H1 (cell line): ENCODE measurements around the gene PPP2R2D. TPM values are rescaled to one million over a fixed set of nuclear protein-coding genes. Genes with fewer than 3 reads are reported as not detected.
A peak's percentile ranks its signal among the peaks of the same experiment; 100 is the strongest.

ENCODE experiments used
- CTCF ChIA-PET: fragments of 300-600 bp; sonication (Branson Sonifier 250); formaldehyde crosslinking; loops from one replicate; lab custom pipeline; 2021; ENCODE audit not compliant: partially characterized antibody; lab: Charles Lee
- POLR2A ChIA-PET: fragments of 300-600 bp; sonication (Branson Sonifier 250); formaldehyde crosslinking; loops from one replicate; lab custom pipeline; 2021; ENCODE audit warnings: inconsistent platforms; ENCODE audit not compliant: partially characterized antibody; lab: Charles Lee
- DNase-seq, 2 experiments: peaks; one replicate each; pipeline versions ENCODE4 v3.0.0 to v3.0.0-alpha.2; 2010 to 2022; ENCODE audit warnings: low spot score in 2 of 2, low read depth in 1 of 2, mixed read lengths in 1 of 2
- FAIRE-seq: peaks from 2 replicates; lab custom pipeline; 2011; peaks lifted over from hg19 to GRCh38; lab: Jason Lieb, UNC
- H2AFZ ChIP-seq: 2 replicates; pipeline ENCODE4 v1.8.1; 2012; ENCODE audit warnings: low read length, inconsistent platforms
- H2AK5ac ChIP-seq: 2 replicates; pipeline ENCODE4 v1.6.1; 2013; ENCODE audit warnings: low read depth, low read length
- H2BK120ac ChIP-seq: replicated peaks from 2 replicates; pipeline ENCODE3; 2013; ENCODE audit warnings: low read depth, low read length, inconsistent platforms
- H2BK12ac ChIP-seq: 2 replicates; pipeline ENCODE4 v1.6.1; 2013; ENCODE audit warnings: low read depth, low read length
- H2BK15ac ChIP-seq: 2 replicates; pipeline ENCODE4 v1.6.1; 2013; ENCODE audit warnings: low read length
- H2BK20ac ChIP-seq: 2 replicates; pipeline ENCODE4 v1.6.1; 2013; ENCODE audit warnings: low read length
- H2BK5ac ChIP-seq: 2 replicates; pipeline ENCODE4 v1.6.1; 2013; ENCODE audit warnings: low read depth, low read length
- H3K14ac ChIP-seq: 2 replicates; pipeline ENCODE4 v1.6.1; 2013; ENCODE audit warnings: inconsistent platforms; ENCODE audit not compliant: insufficient read length
- H3K18ac ChIP-seq: 2 replicates; pipeline ENCODE4 v1.6.1; 2013; ENCODE audit warnings: low read length; ENCODE audit errors: extremely low read depth
- H3K23ac ChIP-seq: 2 replicates; pipeline ENCODE4 v1.6.1; 2013; ENCODE audit warnings: inconsistent platforms; ENCODE audit not compliant: insufficient read length
- H3K23me2 ChIP-seq: 2 replicates; pipeline ENCODE4 v1.6.1; 2013; ENCODE audit warnings: low read depth, low read length
- H3K27ac ChIP-seq: 2 replicates; pipeline ENCODE4 v1.6.1; 2011; ENCODE audit warnings: low read depth, low read length, inconsistent platforms
- H3K27me3 ChIP-seq, 4 experiments: replicated peaks in 1 of 4; 1 replicate in 1 of 4; 2 replicates in 3 of 4; pipeline versions ENCODE4 v1.6.1 to v1.8.1; 2011 to 2013; ENCODE audit warnings: low read length in 3 of 4, mild to moderate bottlenecking in 3 of 4, inconsistent platforms in 2 of 4, mixed read lengths in 2 of 4, moderate library complexity in 1 of 4; ENCODE audit not compliant: control insufficient read depth in 3 of 4, insufficient read depth in 3 of 4; ENCODE audit errors: extremely low read depth in 1 of 4
- H3K36me3 ChIP-seq, 4 experiments: 2 replicates each; pipeline versions ENCODE4 v1.6.1 to v1.8.1; 2011 to 2013; ENCODE audit warnings: mild to moderate bottlenecking in 4 of 4, low read length in 3 of 4, moderate library complexity in 2 of 4, control low read depth in 1 of 4, inconsistent platforms in 1 of 4; ENCODE audit not compliant: insufficient read depth in 4 of 4, control insufficient read depth in 2 of 4
- H3K4ac ChIP-seq: replicated peaks from 2 replicates; pipeline ENCODE3; 2013; ENCODE audit warnings: low read length, low read depth, mixed read lengths, inconsistent platforms; ENCODE audit not compliant: insufficient read length
- H3K4me1 ChIP-seq, 4 experiments: replicated peaks in 1 of 4; 1 replicate in 1 of 4; 2 replicates in 3 of 4; pipeline versions ENCODE4 v1.6.1 to v1.8.1; 2011 to 2013; ENCODE audit warnings: low read length in 3 of 4, inconsistent platforms in 2 of 4, mixed read lengths in 1 of 4; ENCODE audit not compliant: insufficient read depth in 4 of 4, control insufficient read depth in 3 of 4
- H3K4me2 ChIP-seq, 2 experiments: 2 replicates each; pipeline versions ENCODE4 v1.6.1 to v1.8.1; 2011 to 2013; ENCODE audit warnings: low read depth in 2 of 2, low read length in 2 of 2, control low read depth in 1 of 2, inconsistent platforms in 1 of 2, mild to moderate bottlenecking in 1 of 2; ENCODE audit not compliant: insufficient read depth in 1 of 2
- H3K4me3 ChIP-seq, 4 experiments: fragments of 200-600, 300-600 bp in 1 of 4; sonication (generic), shearing (Covaris generic), sonication (Bioruptor Twin) in 1 of 4; 2 replicates each; pipeline versions ENCODE4 v1.5.1 to v1.8.1; 2011 to 2016; ENCODE audit warnings: low read length in 4 of 4, low read depth in 3 of 4, control low read depth in 2 of 4, inconsistent platforms in 2 of 4, mild to moderate bottlenecking in 2 of 4, mixed read lengths in 1 of 4, moderate library complexity in 1 of 4; ENCODE audit not compliant: insufficient read depth in 2 of 4; ENCODE audit errors: extremely low read depth in 1 of 4
- H3K56ac ChIP-seq: replicated peaks from 2 replicates; pipeline ENCODE3; 2013; ENCODE audit warnings: low read depth, mild to moderate bottlenecking, mixed read lengths, low read length, inconsistent platforms; ENCODE audit not compliant: insufficient read length
- H3K79me1 ChIP-seq: 2 replicates; pipeline ENCODE4 v1.6.1; 2013; ENCODE audit warnings: low read depth, low read length, control low read depth
- H3K79me2 ChIP-seq, 2 experiments: 2 replicates each; pipeline versions ENCODE4 v1.6.1 to v1.8.1; 2012 to 2013; ENCODE audit warnings: low read length in 2 of 2, mild to moderate bottlenecking in 2 of 2, inconsistent platforms in 1 of 2; ENCODE audit not compliant: insufficient read depth in 2 of 2, control insufficient read depth in 1 of 2
- H3K9ac ChIP-seq, 4 experiments: replicated peaks in 1 of 4; 1 replicate in 1 of 4; 2 replicates in 3 of 4; pipeline versions ENCODE4 v1.6.1 to v1.8.1; 2011 to 2013; ENCODE audit warnings: low read depth in 3 of 4, low read length in 3 of 4, control low read depth in 2 of 4, mild to moderate bottlenecking in 2 of 4, moderate library complexity in 2 of 4, inconsistent platforms in 1 of 4; ENCODE audit errors: extremely low read depth in 1 of 4
- H3K9me3 ChIP-seq, 2 experiments: 2 replicates each; pipeline versions ENCODE4 v1.6.1 to v1.8.1; 2012 to 2013; ENCODE audit warnings: mild to moderate bottlenecking in 2 of 2, moderate library complexity in 2 of 2, control low read depth in 1 of 2, inconsistent platforms in 1 of 2, low read depth in 1 of 2, low read length in 1 of 2, mixed read lengths in 1 of 2; ENCODE audit not compliant: insufficient read depth in 2 of 2
- H4K20me1 ChIP-seq, 2 experiments: replicated peaks in 1 of 2; 2 replicates each; pipeline versions ENCODE3 to v1.8.1; 2011 to 2013; ENCODE audit warnings: inconsistent platforms in 2 of 2, low read length in 2 of 2, mild to moderate bottlenecking in 1 of 2; ENCODE audit not compliant: insufficient read depth in 2 of 2, control insufficient read depth in 1 of 2
- H4K5ac ChIP-seq: 2 replicates; pipeline ENCODE4 v1.6.1; 2013; ENCODE audit warnings: low read length, low read depth, mixed read lengths, inconsistent platforms; ENCODE audit not compliant: insufficient read length
- H4K8ac ChIP-seq: 2 replicates; pipeline ENCODE4 v1.8.0; 2013; ENCODE audit warnings: mild to moderate bottlenecking, moderate library complexity, low read length, inconsistent platforms; ENCODE audit not compliant: insufficient read depth; ENCODE audit errors: extremely low read depth
- H4K91ac ChIP-seq: replicated peaks from 2 replicates; pipeline ENCODE3; 2013; ENCODE audit warnings: low read length, mixed read lengths, inconsistent platforms; ENCODE audit not compliant: insufficient read length
- BCL11A ChIP-seq, 2 experiments: IDR thresholded peaks; one replicate each; pipeline ENCODE4 v1.6.1; 2011; ENCODE audit warnings: low read depth in 2 of 2, low read length in 2 of 2, mild to moderate bottlenecking in 2 of 2
- EGR1 ChIP-seq: IDR thresholded peaks from 2 replicates; pipeline ENCODE4 v1.6.1; 2011; ENCODE audit warnings: low read depth, low read length, borderline replicate concordance
- KDM1A ChIP-seq: fragments of 200-600, 300-600 bp; sonication (generic); IDR thresholded peaks from 2 replicates; pipeline ENCODE4 v1.7.1; 2016; ENCODE audit warnings: mild to moderate bottlenecking, low read length, borderline replicate concordance
- KDM5A ChIP-seq: fragments of 200-600 bp; IDR thresholded peaks from 2 replicates; pipeline ENCODE4 v1.7.1; 2012; ENCODE audit warnings: mild to moderate bottlenecking, low read length, inconsistent platforms, mixed read lengths
- MAFK ChIP-seq: IDR thresholded peaks from 2 replicates; pipeline ENCODE4 v1.6.1; 2012; ENCODE audit warnings: low read depth, mild to moderate bottlenecking, improper control_type of control experiment, low read length
- RFX5 ChIP-seq: IDR thresholded peaks from 2 replicates; pipeline ENCODE4 v1.6.1; 2011; ENCODE audit warnings: low read depth, low read length, improper control_type of control experiment, borderline replicate concordance
- RXRA ChIP-seq: IDR thresholded peaks from 2 replicates; pipeline ENCODE4 v1.6.1; 2011; ENCODE audit warnings: low read depth, mild to moderate bottlenecking, low read length, moderate library complexity; ENCODE audit not compliant: insufficient read depth
- SP4 ChIP-seq: IDR thresholded peaks from 2 replicates; pipeline ENCODE4 v1.6.1; 2012; ENCODE audit warnings: low read length, inconsistent platforms
- TAF1 ChIP-seq: IDR thresholded peaks from 2 replicates; pipeline ENCODE4 v1.6.1; 2011; ENCODE audit warnings: mild to moderate bottlenecking, low read depth, low read length
- TCF12 ChIP-seq: IDR thresholded peaks from 2 replicates; pipeline ENCODE4 v1.6.1; 2011; ENCODE audit warnings: low read depth, mild to moderate bottlenecking, low read length
- WGBS, 2 experiments: shearing (Covaris generic) in 1 of 2; methylation state at CpG; one replicate each; pipeline versions ENCODE4 v1.1.6 to v1.1.7; 2013 to 2015; ENCODE audit warnings: low lambda C conversion rate in 2 of 2, mixed read lengths in 2 of 2, inconsistent platforms in 1 of 2, low coverage in 1 of 2, missing lambda C conversion rate in 1 of 2; ENCODE audit not compliant: insufficient replicate concordance in 2 of 2, insufficient coverage in 1 of 2, insufficient read length in 1 of 2; ENCODE audit errors: extremely low coverage in 1 of 2, missing lambda C conversion rate in 1 of 2; 5-methylcytosine and 5-hydroxymethylcytosine counted together
- polyA plus RNA-seq, 7 experiments: library from polyadenylated mRNA; depleted of rRNA in 3 of 7; stranded (reverse) in 5 of 7; unstranded in 2 of 7; fragments of >200 nt in 5 of 7; fragments of 200-250 nt in 2 of 7; gene quantifications; 1 replicate in 5 of 7; 2 replicates in 1 of 7; 4 replicates in 1 of 7; pipeline versions ENCODE4 v1.2.1 to v1.2.3, GENCODE V29; 2011 to 2013; ENCODE audit warnings: missing spikeins in 2 of 7, mixed read lengths in 2 of 7
- total RNA-seq: library from RNA; stranded (reverse); fragmentation: NEBNext Ultra II Directional; extraction: Animal tissue kit (Norgen Biotek cat#: 25700); gene quantifications from 2 replicates; pipeline ENCODE4 v1.2.1, GENCODE V29; 2021
- TF ChIP-seq, protein P1 (sequence below): IDR thresholded peaks from 2 replicates; pipeline ENCODE4 v1.6.1; 2012; ENCODE audit warnings: inconsistent platforms
- TF ChIP-seq, protein P2 (sequence below): IDR thresholded peaks from 2 replicates; pipeline ENCODE4 v1.6.1; 2011; ENCODE audit warnings: low read depth, mild to moderate bottlenecking, low read length; ENCODE audit not compliant: insufficient read depth
- TF ChIP-seq, protein P3 (sequence below): IDR thresholded peaks from 2 replicates; pipeline ENCODE4 v1.6.1; 2012; ENCODE audit warnings: inconsistent platforms

PPP2R2D gene
- total and polyA plus RNA-seq, 2 of the 8 experiments (the other 6 are each of a cell fraction or from before 2014, with no cell fraction given) = 25.4 to 32.8 TPM

DNA sequence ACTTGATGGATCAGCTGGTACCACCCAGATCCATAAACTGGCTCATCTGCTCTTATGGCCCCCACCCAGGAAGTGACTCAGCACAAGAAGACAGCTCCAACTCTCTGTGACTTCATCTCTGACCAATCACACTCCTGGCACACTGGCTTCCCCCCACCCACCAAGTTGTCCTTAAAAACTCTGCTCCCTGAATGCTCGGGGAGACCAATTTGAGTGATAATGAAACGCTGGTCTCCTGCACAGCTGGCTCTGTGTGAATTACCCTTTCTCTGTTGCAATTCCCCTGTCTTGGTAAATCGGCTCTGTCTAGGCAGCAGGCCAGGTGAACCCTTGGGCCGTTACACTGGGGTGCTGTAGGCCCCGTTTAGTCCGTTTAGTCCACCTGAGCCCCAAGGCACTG lies 104.3 kb downstream of the PPP2R2D start:
- DNase-seq (no peak), FAIRE-seq (no peak)
- no peak overlapping the region for H3K4me2 ChIP-seq
- no peak overlapping the region for H4K5ac ChIP-seq
- no peak overlapping the region for H3K9ac ChIP-seq
- peak overlapping the region; percentile 21 for H2BK120ac ChIP-seq
- H3K36me3 ChIP-seq = no peaks in the 10 kb centered on the region
- H2BK20ac ChIP-seq = no peak overlapping the region; the same call in 1 of the 2 replicates
- no peaks in the 10 kb centered on the region for H3K27me3 ChIP-seq
- peaks cover 7 to 22% (median 14%) of the 10 kb centered on the region in 4 experiments for H3K4me1 ChIP-seq
- H3K4me3 ChIP-seq = no peak overlapping the region
- no peak overlapping the region for H3K18ac ChIP-seq
- CTCF ChIA-PET = interaction anchor here (0.7 to 1.6 kb wide), 2 partner anchors 18 to 119 kb away, joined by 3 to 4 read pairs; no protein-coding TSS in a partner anchor
- POLR2A ChIA-PET = no interaction called here
- H4K20me1 ChIP-seq = no peaks in the 10 kb centered on the region
- H3K79me2 ChIP-seq = no peaks in the 10 kb centered on the region
- H3K14ac ChIP-seq = no peak overlapping the region
- no peak overlapping the region for H2AK5ac ChIP-seq
- H2BK12ac ChIP-seq = 0 out of 2 replicates have a peak overlapping the region, but pooled peaks have one; percentile 29
- no peak overlapping the region; the same call in 1 of the 2 replicates for H4K8ac ChIP-seq
- no peaks in the 10 kb centered on the region for H3K79me1 ChIP-seq
- peak overlapping the region; percentile 90; the same call in 1 of the 2 replicates for H2BK15ac ChIP-seq
- peak overlapping the region; percentile 32 for H3K4ac ChIP-seq
- H3K56ac ChIP-seq = no peak overlapping the region
- peak overlapping the region; percentile 89 for H4K91ac ChIP-seq
- no peak overlapping the region for H2AFZ ChIP-seq
- H3K23ac ChIP-seq = no peak overlapping the region
- no peak overlapping the region for H2BK5ac ChIP-seq
- no peak overlapping the region for H3K27ac ChIP-seq
- peaks cover 5 to 8% of the 10 kb centered on the region in 2 experiments; a peak in 3 of 4 replicates for H3K9me3 ChIP-seq
- 77% methylated on average over 6 of the region's 6 CpGs; no CpG with 5 or more reads in 1 of the 2 experiments for WGBS, 2 experiments
- H3K23me2 ChIP-seq = no peaks in the 10 kb centered on the region
- TF ChIP-seq SP4 (no peak), RFX5 (no peak), MAFK (no peak), EGR1 (no peak), RXRA (no peak), KDM1A (no peak), TCF12 (no peak), KDM5A (no peak), TAF1 (no peak), BCL11A (IDR thresholded peaks at IDR 0.05; ENCODE audit: low read depth in 2 of 2, low read length in 2 of 2) (no peak)
- TF ChIP-seq, protein P1, sequence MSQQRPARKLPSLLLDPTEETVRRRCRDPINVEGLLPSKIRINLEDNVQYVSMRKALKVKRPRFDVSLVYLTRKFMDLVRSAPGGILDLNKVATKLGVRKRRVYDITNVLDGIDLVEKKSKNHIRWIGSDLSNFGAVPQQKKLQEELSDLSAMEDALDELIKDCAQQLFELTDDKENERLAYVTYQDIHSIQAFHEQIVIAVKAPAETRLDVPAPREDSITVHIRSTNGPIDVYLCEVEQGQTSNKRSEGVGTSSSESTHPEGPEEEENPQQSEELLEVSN = no peak
- TF ChIP-seq, protein P2, sequence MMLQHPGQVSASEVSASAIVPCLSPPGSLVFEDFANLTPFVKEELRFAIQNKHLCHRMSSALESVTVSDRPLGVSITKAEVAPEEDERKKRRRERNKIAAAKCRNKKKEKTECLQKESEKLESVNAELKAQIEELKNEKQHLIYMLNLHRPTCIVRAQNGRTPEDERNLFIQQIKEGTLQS = no peak
- TF ChIP-seq, protein P3, sequence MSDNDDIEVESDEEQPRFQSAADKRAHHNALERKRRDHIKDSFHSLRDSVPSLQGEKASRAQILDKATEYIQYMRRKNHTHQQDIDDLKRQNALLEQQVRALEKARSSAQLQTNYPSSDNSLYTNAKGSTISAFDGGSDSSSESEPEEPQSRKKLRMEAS = no peak
